HG02623 (cell line): ENCODE results near the gene PCNX1.
"Not testable (repeated sequence)": the region's sequence is repeated elsewhere in the genome, so short reads cannot be mapped to it uniquely, and the experiment has no call there.

ENCODE experiments used
- ATAC-seq: cut with Tn5 transposase; IDR thresholded peaks from one replicate; pipeline ENCODE4 v1.9.1; 2021; ENCODE audit warnings: moderate library complexity; ENCODE audit not compliant: unreplicated experiment

Gene PCNX1

DNA sequence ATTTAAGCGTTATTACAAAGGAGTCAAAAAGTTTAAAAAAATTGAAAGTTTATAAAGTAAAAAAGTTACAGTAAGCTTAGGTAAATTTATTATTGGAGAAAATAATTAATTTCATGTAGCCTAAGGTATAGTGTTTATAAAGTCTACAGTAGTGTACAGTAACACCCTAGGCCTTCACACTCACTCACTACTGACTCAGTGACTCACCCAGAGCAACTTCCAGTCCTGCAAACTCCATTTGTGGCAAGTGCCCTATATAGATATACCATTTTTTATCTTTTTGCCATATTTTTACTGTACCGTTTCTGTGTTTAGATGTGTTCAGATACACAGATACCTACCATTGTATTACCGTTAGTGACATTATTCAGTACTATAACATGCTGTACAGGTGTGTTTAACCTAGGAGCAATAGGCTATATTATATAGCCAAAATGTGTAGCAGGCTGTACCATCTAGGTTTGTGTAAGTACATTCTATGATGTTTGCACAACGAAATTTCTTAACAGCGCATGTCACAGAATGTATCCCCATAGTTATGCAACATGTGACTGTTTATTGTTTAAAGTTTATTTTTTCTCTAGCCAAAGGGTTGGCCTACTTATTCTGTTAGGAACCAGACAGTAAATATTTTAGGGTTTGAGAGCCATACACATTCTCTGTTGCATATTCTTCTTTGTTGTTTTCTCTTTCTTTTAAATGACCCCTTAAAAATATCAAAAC lies 155.5 kb downstream of the PCNX1 start:
- ATAC-seq, result no peak

DNA sequence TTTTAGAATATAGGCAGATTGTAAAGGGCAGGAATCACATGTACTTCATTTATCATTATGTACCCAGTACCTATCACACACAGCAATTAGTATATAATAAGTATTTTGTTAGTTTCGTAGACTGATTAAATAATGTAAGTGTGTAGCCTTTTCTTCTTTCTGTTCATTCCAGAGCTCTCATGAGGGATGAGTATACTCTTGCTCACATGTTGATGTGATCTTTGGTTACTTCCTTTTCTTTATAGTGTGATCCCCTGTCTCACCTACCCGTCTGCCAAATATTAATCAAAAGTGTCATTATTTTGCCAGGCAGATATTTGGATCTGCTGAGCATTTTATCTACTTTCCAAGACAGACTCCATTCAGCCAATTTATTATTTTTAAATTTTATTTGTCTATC lies 156.1 kb downstream of the PCNX1 start:
- no peak for ATAC-seq

DNA sequence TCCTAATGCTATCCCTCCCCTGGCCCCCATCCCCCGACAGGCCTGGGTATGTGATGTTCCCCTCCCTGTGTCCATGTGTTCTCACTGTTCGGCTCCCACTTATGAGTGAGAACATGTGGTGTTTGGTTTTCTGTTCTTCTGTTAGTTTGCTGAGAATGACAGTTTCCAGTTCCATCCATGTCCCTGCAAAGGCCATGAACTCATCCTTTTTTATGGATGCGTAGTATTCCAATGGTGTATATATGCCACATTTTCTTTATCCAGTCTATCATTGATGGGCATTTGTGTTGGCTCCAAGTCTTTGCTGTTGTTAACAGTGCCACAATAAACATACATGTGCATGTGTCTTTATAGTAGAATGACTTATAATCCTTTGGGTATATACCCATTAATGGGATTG lies 157.5 kb downstream of the PCNX1 start:
- not testable (repeated sequence) for ATAC-seq

DNA sequence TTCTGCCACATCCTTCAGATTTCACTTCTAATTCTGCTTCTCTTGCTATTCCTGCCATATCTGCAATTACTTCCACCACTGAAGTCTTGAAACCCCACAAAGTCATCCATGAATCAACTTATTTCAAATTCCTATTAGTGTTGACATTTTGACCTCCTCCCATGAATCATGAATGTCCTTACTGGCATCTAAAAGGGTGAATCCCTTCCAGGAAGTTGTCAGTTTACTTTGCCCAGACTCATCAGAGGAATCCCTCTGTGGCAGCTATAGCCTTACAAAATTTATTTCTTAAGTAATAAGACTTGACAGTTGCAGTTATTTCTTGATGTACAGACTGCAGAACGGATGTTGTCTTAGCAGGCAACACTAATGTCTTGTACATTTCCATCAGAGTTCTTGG lies 162.9 kb downstream of the PCNX1 start:
- no peak for ATAC-seq

DNA sequence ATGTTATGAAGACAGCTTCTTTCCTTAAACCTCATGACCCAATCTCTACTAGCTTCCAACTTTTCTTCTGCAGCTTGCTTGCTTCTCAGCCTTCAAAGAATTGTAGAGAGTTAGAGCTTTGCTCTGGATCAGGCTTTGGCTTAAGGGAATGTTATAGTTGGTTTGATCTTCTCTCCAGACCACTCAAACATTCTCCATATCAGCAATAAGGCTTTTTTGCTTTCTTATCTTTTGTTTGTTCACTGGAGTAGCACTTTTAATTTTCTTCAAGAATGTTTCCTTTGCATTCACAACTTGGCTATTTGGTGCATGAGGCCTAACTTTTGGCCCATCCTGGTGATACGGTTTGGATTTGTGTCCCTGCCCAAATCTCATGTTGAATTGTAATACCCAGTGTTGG lies 163.8 kb downstream of the PCNX1 start:
- no peak for ATAC-seq

DNA sequence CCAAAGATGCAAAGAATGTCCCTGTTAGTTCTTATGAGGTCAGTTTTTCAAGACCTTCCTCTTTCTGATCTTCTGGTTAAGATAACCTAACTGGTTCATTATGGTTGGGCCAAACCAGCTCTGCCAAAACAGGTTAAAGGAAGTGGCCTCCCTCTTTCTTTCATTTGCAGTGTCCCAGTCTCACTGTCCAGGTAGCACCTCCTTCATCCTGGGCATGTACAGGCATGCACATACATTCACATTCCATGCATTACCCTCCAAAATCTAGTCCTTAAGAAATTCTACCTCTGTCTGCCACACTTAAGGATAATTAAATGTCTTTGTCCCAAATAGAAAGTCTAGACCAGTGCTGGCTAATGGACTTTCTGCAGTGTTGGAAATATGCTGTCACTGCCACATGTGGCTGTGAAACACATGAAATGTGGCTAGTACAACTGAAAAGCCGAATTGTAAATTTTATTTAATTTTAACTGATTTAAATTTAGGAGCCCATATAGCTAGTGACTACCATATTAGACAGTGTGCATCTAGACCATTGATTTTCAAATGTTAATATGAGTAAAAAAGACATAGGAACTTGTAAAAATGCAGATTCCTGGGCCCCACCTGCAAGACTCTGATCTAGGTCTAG lies 169.3 kb downstream of the PCNX1 start:
- ATAC-seq, result no peak

DNA sequence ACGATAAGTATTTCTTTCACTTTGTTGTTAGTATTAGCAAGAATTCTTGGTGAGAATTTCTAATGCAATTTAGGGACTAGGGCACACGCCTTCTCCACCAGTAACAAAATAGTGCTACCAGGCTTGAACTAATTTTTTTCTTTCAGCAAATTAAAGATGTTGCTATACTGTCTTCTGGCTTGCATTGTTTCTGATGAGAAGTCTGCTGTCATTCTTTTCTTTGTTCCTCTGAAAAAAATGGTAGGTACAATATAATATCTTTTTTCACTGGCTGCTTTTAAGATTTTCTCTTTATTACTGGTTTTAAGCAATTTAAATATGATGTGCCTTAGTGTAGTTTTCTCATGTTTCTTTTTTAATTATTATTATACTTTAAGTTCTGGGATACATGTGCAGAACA lies 171.2 kb downstream of the PCNX1 start:
- no peak for ATAC-seq

DNA sequence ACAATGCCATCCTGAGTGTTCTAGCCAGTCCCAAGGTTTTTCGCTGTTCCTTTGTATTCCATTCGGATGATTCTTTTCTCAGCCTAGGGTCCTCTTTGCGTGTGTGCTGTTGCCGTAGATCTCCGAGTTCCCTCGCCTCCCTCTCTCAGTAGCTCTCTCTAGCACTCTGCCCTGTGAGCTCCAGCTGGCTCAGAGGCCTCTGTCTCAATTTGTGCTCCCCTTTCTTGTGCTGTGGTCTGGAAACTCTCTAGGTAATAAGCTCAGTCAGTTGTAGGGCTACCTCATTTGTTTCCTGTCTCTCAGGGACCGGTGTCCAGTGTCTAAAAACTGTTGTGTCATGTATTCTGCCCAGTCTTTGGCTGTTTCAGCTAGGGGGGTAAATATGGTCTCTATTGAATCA lies 179.3 kb downstream of the PCNX1 start:
- no peak for ATAC-seq

DNA sequence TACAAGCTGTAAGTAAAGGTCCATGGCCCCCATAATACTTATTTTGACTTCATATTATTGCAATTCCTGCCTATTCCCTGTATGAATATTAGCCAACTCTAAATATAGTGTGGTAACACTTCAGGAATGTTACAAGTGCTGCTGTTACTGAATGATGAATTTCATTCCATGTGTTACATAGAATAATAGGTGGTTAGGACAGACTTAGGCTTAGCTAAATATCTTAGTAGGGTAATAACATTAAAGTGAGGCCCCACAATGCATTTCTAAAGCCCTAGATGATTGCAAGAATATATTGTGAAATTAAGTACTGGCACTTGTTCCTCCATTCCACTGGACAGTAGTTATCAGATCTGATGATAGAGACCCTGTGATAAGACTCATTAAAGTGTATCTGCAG lies 182.7 kb downstream of the PCNX1 start:
- no peak for ATAC-seq

DNA sequence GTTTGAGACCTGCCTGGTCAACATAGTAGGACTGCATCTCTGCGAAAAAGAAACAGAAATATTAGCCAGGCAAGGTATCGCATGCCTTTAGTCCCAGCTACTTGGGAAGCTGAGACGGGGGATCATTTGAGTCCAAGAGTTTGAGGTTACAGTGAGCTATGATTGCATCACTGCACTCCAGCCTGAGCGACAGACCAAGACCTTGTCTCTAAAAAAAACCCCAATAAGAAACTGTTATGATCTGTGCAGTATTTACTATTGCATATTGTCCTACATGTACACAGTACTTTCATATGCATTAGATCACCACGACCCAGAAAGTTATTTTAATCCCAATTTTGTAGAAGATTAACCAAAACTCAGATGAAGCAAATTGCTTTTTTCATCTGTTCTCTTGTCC lies 187.5 kb downstream of the PCNX1 start:
- ATAC-seq, result no peak

DNA sequence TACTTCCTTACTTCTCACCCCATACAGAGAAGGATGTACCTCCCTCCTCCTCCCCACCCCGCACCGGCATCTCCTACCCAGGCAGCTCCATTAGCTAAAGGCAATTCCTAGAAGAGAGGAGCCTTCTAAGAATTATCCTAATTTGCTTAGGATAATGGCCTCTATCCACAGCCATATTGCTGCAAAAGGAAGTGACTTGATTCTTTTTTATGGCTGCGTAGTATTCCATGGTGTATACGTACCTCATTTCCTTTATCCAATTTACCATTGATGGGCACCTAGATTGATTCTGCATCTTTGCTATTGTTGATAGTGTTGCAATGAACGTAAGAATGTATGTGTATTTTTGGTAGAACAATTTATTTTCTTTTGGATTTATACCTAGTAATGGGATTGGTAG lies 189.7 kb downstream of the PCNX1 start:
- ATAC-seq, result no peak

DNA sequence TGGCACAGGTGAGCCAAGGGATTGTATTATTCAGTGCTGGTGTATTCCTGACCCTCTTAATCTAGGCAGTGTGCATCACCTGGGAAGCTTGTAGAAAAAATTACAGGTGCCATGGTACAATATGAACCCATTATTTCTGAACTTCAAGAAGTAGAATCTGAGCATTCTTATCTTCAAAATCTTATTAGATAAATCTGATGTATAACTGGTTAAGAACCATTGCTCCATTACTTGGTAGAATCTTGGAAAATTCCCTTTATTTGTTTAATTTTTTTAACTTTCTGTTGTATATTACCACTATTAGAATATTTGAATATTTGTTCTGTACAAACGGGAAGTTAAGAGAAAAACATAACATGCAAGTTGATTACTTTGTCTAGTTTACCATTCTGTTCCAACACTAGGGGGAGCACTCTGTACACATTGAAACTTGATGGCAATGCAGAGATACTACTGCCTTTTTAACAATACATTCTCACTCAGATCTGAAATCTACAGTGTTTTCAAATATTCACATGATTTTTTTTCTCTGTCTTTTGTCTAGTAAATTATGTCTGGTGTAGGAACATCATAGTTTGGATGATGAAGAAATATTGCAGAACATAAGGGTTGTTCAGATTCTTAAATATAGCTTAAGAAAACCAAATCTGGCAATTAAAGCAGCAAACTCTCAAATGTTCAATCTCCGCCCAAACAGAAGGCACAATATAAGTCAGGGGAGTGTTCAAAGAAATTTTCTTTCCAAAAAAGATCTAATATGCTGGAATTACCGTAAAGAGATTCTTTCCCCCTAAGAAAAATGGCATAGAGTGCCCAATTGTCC lies 196.6 kb downstream of the PCNX1 start:
- no peak for ATAC-seq

DNA sequence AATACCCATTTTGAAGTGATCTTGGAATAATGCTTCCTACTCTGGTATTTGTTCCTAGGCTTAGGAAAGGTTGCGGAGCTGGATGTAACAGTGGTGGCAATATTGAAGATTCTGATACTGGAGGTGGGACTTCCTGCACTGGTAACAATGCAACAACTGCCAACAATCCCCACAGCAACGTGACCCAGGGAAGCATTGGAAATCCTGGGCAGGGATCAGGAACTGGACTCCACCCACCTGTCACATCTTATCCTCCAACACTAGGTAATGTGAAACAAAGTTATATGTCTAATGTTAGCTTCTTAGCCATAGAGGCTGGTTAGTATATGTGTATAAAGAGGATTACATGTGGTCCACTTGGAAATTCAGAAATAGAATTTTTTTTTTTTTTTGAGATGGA lies 197.9 kb downstream of the PCNX1 start:
- no peak for ATAC-seq

DNA sequence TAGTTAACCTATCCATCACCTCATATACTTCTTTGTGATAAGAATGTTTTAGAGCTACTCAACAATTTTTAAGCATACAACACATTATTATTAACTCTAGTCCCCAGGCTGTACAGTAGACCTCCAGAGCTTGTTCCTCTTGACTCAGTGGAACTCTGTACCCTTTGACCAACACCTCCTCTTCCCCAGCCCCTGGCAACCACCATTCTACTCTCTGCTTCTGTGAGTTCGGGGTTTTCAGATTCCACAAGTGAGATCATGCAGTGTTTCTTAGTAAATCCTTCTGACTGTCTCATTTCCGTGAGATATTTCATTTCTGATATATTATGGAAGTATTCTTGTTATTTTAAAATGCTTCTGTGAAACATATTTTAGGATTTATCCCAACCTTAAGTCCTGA lies 200.7 kb downstream of the PCNX1 start:
- ATAC-seq, result no peak

DNA sequence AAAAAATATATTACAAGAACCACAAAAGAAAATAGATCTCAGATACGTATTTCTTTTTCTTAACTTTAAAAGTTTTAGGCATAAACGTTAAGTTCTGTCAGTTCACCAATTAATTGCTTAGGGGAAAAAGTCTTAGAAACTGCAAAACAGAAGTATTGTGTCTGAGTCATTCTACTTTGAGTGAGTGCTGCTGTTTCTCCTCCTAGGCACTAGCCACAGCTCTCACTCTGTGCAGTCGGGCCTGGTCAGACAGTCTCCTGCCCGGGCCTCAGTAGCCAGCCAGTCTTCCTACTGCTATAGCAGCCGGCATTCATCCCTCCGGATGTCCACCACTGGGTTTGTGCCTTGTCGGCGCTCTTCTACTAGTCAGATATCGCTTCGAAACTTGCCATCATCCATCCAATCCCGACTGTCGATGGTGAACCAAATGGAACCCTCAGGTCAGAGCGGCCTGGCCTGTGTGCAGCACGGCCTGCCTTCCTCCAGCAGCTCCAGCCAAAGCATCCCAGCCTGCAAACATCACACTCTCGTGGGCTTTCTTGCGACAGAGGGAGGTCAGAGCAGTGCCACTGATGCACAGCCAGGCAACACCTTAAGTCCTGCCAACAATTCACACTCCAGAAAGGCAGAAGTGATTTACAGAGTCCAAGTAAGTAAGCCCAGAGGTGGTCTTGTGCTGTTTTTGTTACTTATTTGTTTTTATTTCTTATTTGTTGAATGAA lies 201.3 kb downstream of the PCNX1 start:
- ATAC-seq, result no peak

DNA sequence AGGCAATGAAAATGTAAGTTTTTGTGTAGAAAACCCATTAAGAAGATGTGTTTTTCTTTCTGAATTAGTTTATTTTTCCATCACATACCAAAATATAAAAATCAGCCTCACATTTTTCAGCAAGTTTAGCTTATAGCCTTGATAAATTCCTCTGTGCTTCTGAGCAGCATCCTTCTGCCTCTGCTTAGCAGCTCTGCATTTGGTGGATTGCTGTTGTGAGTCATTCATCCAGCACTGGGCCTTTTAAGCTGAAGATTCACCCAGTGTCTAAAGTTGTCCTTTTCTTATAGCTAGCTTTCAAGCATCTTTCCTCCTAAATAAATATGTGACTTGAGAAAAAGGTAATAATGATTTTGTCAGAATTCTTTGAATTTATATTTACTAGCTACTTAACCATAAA lies 206.1 kb downstream of the PCNX1 start:
- ATAC-seq, result no peak

DNA sequence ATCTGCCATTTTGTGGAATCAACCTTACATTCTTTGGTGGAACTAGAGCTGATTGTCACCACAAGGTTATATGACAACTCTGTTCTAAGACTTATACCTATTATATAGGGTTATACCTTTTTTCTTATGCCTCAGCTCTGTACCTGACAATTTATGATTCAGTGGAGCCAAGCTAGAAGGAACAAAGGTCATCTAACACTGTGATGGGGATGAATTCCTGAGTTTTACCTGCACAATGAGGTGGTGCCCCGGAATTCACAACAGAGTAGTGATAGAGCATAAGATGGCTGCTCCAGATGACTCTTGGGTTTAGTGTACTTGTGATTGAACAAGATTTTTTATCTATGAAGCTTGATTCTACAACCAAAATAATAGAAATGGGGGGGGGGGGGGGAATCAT lies 207.3 kb downstream of the PCNX1 start:
- ATAC-seq, result no peak

DNA sequence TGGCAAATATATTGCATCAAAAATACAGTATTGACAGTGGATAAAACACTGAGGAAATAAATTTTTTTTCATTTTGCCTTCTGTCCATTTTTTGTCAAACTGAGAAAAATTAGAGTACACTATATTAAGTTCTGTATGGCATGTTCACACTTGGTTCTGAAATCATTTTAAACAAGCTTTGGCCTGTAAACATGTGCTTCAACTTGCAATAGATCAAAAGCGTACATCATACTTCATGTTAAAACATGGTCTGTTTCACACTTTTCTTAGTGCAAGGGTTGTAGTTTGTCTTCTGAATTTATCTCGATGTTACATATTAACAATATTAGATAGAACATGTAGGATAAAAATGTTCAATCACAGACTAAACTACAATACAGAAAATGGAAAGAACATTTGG lies 208.0 kb downstream of the PCNX1 start:
- ATAC-seq, result no peak

DNA sequence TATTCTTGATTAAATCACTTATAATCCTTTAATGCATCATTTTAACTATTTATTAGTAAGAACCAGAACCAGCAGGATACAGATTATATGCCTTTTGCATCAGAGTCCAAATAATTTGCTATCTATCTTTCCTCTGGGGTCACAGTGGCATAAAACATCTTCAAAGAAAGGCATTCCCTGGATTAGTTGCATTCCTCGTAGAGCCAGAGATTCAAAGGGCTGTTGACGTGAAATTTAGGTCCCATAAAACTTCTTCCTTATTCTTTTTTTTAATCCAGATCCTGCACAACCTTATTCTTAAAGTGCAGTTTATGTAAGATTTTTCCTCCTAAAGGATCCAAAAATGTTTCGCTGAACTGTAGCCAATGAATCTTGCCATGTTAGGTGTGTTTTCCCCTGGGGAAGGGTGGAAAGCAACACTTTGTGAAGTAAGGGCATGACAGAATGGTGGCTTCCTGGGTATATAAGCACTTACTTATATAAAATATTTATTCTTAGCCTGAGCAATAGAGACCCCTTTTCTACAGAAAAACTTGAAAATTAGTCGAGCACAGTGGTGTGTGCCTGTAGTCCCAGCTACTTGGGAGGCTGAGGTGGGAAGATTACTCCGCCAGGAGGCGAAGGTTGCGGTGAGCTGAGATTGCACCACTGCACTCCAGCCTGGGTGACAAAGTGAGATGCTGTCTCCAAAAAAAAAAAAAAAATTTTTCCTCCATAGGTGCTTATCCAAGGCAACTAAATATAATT lies 208.7 kb downstream of the PCNX1 start:
- ATAC-seq, result no peak

DNA sequence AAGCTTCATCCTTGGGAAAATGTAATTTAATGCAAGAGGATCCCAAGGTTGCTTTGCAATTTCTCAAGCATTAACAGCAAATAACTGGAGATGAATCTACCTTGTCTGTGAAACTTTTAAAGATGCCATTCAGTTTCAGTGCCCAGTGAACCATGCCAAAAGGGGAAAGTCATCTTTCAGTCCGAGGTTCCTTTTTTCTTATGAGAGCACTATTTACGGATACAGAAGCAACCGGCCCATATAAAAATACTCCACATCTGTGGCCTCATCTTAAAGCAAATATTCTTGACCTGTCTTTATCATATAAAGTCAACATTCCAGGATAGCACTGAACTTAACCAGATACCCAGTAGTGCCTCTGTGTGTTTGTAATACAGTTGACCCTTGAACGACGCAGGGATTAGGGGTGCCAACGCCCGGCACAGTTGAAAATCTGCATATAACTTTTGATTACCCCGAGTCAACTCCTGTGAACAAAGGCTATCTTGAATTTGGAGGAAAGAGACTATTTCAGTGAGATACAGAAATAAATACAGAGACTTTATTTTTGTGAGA lies 209.4 kb downstream of the PCNX1 start:
- no peak for ATAC-seq
